ENCODE measurements around the gene INSL3.
"Not testable (repeated sequence)": the region's sequence is repeated elsewhere in the genome, so short reads cannot be mapped to it uniquely, and the experiment has no call there.

The INSL3 gene

DNA sequence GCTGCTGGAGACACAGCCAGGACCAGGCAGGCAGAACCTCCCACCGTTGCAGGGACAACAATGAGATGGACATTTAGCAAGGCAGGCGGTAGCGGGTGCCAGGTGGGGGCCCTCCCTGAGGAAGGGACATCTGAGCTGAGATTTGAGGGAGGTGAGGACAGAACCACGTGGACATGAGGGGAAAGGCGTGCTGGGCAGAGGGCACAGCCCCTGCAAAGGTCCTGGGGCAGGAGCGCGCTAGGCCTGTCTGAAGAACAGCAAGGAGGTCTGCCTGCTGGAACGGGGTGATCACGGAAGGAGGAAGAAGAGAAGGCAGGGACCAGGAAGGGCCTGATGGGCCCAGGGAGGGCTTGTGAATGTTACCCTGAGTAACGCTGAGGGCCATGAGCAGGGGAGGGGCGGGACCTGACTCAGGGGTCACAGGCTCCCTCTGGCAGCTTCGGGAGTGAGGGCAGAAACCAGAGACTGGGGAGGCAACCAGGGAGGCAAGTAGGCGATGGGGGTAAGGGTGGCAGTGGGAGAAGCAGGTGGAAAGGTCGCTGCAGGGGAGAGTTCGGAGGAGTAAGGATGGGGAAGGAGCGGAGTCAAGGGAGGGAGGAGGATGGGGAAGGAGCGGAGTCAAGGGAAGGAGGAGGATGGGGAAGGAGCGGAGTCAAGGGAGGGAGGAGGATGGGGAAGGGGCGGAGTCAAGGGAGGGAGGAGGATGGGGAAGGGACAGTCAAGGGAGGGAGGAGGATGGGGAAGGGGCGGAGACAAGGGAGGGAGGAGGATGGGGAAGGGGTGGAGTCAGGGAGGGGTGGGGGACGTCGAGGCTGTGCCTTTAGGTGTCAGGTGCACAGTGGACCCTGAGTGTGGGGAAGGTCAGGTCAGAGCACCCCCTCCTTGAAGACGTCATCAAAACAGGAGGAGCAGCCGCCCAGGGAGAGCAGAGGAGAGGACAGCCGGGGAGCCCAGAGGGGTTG is 42.1 kb downstream of the INSL3 start:
- peak; percentile 79 for DNase-seq

GRCh38 chr19:17778251-17778967 is 42.9 kb downstream of the INSL3 start:
- DNase-seq, result peak; percentile 35

DNA sequence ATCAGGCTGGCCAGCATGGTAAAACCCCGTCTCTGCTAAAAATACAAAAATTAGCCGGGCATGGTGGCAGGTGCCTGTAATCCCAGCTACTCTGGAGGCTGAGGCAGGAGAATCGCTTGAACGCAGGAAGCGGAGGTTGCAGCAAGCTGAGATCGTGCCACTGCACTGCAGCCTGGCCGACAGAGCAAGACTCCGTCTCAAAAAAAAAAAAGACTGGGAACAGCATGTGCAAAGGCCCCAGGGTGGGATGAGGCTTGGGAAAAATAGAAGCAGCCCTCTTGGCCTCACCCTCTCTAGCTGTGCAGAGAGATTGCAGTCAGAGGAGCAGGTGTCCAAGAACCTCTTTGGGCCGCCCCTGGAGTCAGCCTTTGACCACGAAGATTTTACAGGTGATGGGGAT is 43.5 kb downstream of the INSL3 start:
- not testable (repeated sequence) for DNase-seq

DNA sequence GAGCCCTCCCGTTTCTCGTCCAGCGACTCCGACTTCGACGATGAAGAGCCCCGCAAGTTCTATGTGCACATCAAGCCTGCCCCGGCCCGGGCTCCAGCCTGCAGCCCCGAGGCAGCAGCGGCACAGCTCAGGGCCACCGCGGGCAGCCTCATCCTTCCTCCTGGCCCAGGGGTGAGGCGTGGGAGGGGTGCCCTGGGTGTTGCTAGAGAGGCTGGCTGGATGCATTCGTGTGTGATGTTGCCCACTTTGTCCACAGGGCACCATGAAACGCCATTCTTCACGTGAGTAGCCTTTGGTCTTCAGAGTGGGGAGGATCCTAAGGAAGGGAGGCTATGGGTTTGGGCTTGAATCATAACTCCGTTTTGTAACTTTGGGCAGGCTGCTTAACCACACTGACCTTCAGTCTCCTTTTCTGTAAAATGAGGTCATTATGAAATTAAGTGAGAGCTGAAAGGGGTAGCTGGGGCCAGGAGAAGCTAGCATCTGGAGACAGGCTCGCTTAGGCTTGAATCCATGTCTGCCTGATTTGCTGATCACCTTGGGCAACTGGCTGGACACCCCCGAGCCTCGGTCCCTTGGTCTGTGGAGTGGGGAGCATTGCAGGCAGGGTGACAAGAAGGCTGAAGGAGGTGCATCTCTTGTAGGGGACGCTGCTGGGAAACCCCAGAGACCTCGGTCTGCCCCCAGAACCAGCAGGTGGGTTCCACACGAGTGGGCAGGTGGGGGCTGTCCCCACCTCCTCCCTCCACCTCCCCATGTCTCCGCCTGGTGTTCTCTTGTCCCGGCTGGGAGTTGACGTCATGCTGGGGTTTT is 45.1 kb downstream of the INSL3 start:
- DNase-seq, result no peak

DNA sequence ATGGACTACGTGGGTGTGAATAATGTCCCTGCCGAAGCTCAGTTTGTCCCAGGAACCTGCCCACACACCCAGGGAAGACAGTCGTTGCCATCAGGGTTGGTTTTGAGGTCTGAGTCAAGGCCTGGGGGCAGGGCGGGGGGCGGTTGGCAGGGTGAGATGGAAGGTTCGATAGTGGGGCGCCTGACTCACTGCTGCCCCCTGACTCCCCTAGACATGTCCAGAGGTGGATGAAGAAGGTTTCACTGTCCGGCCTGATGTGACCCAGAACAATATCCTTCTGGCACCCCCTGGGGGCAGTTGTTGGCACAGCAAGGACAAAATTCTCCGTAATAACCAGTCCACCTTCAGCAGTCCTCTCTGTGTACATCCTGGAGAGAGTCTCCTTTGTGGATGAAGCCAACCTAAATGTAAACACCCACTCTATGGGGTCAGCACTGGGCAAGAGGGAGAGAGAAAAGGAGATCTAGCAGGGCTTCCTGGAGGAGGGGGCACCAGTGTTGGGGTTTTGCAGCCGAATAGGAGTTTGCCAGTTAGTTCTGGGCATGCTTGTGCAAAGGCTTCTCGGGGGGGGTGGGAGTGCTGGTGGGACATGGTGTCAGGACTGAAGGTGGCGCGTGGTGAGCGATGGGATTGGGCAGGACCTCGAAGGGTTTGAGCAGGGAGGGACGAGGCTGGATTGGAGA is 45.9 kb downstream of the INSL3 start:
- DNase-seq, result peak; percentile 20

GRCh38 chr19:17772172-17772571 is 49.1 kb downstream of the INSL3 start:
- DNase-seq, result no peak

- no peak for DNase-seq
Observed at GRCh38 chr19:17770613-17771012, 50.7 kb downstream of the INSL3 start.

DNA sequence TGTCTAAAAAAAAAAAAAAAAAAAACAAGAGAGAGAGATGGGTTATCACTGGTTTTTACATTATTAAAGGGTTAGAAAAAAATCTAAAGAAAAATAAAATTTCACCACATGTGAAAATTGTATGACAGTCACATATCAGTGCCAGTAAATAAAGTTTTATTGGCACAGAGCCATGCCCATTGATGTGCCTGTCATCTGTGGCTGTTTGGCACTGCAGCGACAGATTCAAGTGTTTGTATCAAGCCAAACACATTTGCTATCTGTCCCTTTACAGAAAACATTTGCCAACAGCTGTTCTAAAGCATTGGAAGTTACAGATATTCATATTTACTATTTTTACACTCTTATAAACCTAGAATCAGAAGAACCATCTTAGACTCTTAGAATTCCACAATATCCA is 53.8 kb downstream of the INSL3 start:
- DNase-seq, result no peak

DNA sequence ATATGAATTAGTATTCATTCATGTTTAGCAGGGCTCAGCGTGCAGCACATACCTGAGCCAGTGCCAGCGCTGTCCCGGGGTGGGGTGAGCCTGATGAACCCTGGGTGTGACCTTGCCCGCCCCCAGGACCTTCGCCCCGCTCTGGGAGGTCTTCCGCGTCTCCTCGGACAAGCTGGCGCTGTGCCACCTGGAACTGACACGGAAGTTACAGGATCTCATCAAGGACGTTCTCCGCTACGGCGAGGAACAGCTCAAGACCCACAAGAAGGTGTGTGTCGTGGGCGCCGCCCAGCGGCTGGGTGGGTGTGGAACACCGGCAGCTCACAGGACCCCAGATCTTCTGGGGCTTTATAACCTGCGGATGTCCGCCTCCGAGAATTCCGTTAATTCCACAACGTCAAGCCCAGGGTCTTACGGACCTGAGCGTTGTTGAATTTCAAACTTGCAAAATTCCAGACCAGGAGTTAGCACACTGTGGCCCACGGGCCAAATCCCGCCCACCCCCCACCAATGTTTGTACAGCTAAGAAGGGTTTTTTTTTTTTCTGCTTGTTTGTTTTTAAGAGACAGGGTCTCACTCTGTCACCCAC is 54.7 kb downstream of the INSL3 start:
- DNase-seq, result peak; percentile 79
